GM23338 (cell line): ENCODE data around the gene TRPV5. TPM values are rescaled to one million over a fixed set of nuclear protein-coding genes. Genes with fewer than 3 reads are reported as not detected.

Experiments used
- ATAC-seq: fragments of 200-7000 bp; cut with Tn5 transposase; 3 replicates; pipeline ENCODE4 v1.9.1; 2020
- DNase-seq: peaks from one replicate; pipeline ENCODE4 v3.0.0-alpha.2; 2015; ENCODE audit warnings: low spot score
- H2AFZ ChIP-seq: fragments of 200-600 bp; sonication (generic); 2 replicates; pipeline ENCODE4 v1.8.0; 2016; ENCODE audit warnings: antibody characterized with exemption, mild to moderate bottlenecking, moderate library complexity
- H3F3A ChIP-seq: fragments of 200-600 bp; sonication (generic); replicated peaks from 2 replicates; pipeline ENCODE4 v1.8.0; 2017; ENCODE audit warnings: antibody characterized with exemption, mixed run types, low read depth
- H3K27ac ChIP-seq: fragments of 200-600 bp; sonication (generic); 2 replicates; pipeline ENCODE4 v1.6.1; 2016; ENCODE audit warnings: low read depth
- H3K27me3 ChIP-seq: fragments of 200-600 bp; sonication (generic); 2 replicates; pipeline ENCODE4 v1.8.0; 2016; ENCODE audit warnings: mild to moderate bottlenecking, mixed run types, moderate library complexity; ENCODE audit not compliant: insufficient read depth
- H3K36me3 ChIP-seq: fragments of 200-600 bp; sonication (generic); 2 replicates; pipeline ENCODE4 v1.8.0; 2016; ENCODE audit warnings: mild to moderate bottlenecking; ENCODE audit not compliant: insufficient read depth
- H3K4me1 ChIP-seq: fragments of 200-600 bp; sonication (generic); 2 replicates; pipeline ENCODE4 v1.8.0; 2016; ENCODE audit warnings: mild to moderate bottlenecking, moderate library complexity; ENCODE audit not compliant: insufficient read depth
- H3K4me2 ChIP-seq: fragments of 200-600 bp; sonication (generic); 2 replicates; pipeline ENCODE4 v1.7.1; 2017; ENCODE audit warnings: mixed run types
- H3K4me3 ChIP-seq: fragments of 200-600 bp; sonication (generic); 2 replicates; pipeline ENCODE4 v1.6.1; 2016; ENCODE audit warnings: mixed run types
- H3K79me2 ChIP-seq: fragments of 200-600 bp; sonication (generic); replicated peaks from 2 replicates; pipeline ENCODE4 v1.8.0; 2017; ENCODE audit warnings: mild to moderate bottlenecking; ENCODE audit not compliant: insufficient read depth
- H3K9me2 ChIP-seq: fragments of 200-600 bp; sonication (generic); 2 replicates; pipeline ENCODE4 v1.8.0; 2017; ENCODE audit not compliant: insufficient read depth
- H4K20me1 ChIP-seq: fragments of 200-600 bp; sonication (generic); replicated peaks from 2 replicates; pipeline ENCODE4 v1.8.0; 2017; ENCODE audit warnings: mild to moderate bottlenecking; ENCODE audit not compliant: insufficient read depth
- H3K27ac Mint-ChIP-seq: 2 replicates; pipeline ENCODE4 v1.8.0; 2020; ENCODE audit warnings: inconsistent platforms, mild to moderate bottlenecking, moderate library complexity, mixed read lengths
- H3K27me3 Mint-ChIP-seq: 3 replicates; pipeline ENCODE4 v1.8.0; 2022; ENCODE audit warnings: low read depth, mild to moderate bottlenecking, moderate library complexity, mixed read lengths, inconsistent platforms; ENCODE audit not compliant: insufficient read depth, poor library complexity
- H3K36me3 Mint-ChIP-seq: 3 replicates; pipeline ENCODE4 v1.8.0; 2021; ENCODE audit warnings: low read depth, mild to moderate bottlenecking, inconsistent platforms, moderate library complexity, mixed read lengths
- H3K4me1 Mint-ChIP-seq: 3 replicates; pipeline ENCODE4 v1.8.0; 2020; ENCODE audit warnings: mild to moderate bottlenecking, inconsistent platforms, mixed read lengths
- H3K4me3 Mint-ChIP-seq: 3 replicates; pipeline ENCODE4 v1.8.0; 2021; ENCODE audit warnings: moderate library complexity, mild to moderate bottlenecking, inconsistent platforms, mixed read lengths
- H3K9me3 Mint-ChIP-seq: 3 replicates; pipeline ENCODE4 v1.8.0; 2020; ENCODE audit warnings: moderate library complexity, mild to moderate bottlenecking, inconsistent platforms, mixed read lengths
- CTCF ChIP-seq, 2 experiments: fragments of 200-600 bp in 1 of 2; sonication (generic) in 1 of 2; conservative IDR thresholded peaks; 2 replicates each; pipeline versions ENCODE4 v1.5.1 to v1.6.1; 2016 to 2017; ENCODE audit warnings: antibody characterized with exemption in 2 of 2, low read depth in 2 of 2, mild to moderate bottlenecking in 2 of 2, moderate library complexity in 1 of 2
- REST ChIP-seq: IDR thresholded peaks from one replicate; pipeline ENCODE4 v1.6.1; 2018; ENCODE audit warnings: antibody characterized with exemption; ENCODE audit not compliant: unreplicated experiment
- STAT1 ChIP-seq: IDR thresholded peaks from one replicate; pipeline ENCODE4 v1.6.1; 2016; ENCODE audit warnings: antibody characterized with exemption; ENCODE audit not compliant: unreplicated experiment
- polyA plus RNA-seq: library from polyadenylated mRNA; unstranded; fragments of >200 nt; fragmentation: Nextera tagmentation; extraction: Ambion mirVana; gene quantifications from 2 replicates; pipeline ENCODE4 v1.2.1, GENCODE V29; 2016
- total RNA-seq: library from RNA; depleted of rRNA; stranded (reverse); fragments of >200 nt; shearing (Covaris generic); gene quantifications from 2 replicates; pipeline ENCODE4 v1.2.3, GENCODE V29; 2014

The TRPV5 gene
- total and polyA plus RNA-seq, 2 experiments from 2014 or later: not detected

GRCh38 chr7:142910031-142910433, 23.5 kb downstream of the TRPV5 start (continued):
- no peak for TF ChIP-seq REST

GRCh38 chr7:142908921-142909890, 24.3 kb downstream of the TRPV5 start:
- Mint-ChIP-seq H3K4me3 (no peak overlapping the region), H3K4me1 (peaks cover 2% of the 10 kb centered on the region; the same call in 1 of the 3 replicates), H3K27me3 (peaks cover 6% of the 10 kb centered on the region), H3K9me3 (peaks cover 23% of the 10 kb centered on the region), H3K36me3 (peaks cover 5% of the 10 kb centered on the region; the same call in 2 of the 3 replicates), H3K27ac (no peak overlapping the region)
- DNase-seq: peak; percentile 51
- Histone ChIP-seq H3K36me3 (0 out of 2 replicates have a peak, but pooled peaks cover 9% of the 10 kb centered on the region), H3K79me2 (no peaks in the 10 kb centered on the region), H2AFZ (peak overlapping the region; percentile 76), H3K27ac (no peak overlapping the region), H3K4me1 (no peaks in the 10 kb centered on the region), H3K4me2 (no peak overlapping the region), H3F3A (no peaks in the 10 kb centered on the region), H3K27me3 (no peaks in the 10 kb centered on the region), H3K9me2 (peaks cover 8% of the 10 kb centered on the region), H3K4me3 (no peak overlapping the region), H4K20me1 (no peaks in the 10 kb centered on the region)
- ATAC-seq: peak; percentile 92
- TF ChIP-seq STAT1 (no peak), REST (no peak), CTCF (conservative IDR thresholded peaks at IDR 0.05; ENCODE audit: low read depth in 2 of 2) (peak; percentile 56 to 74)
